Stimulated activated CD4-positive, alpha-beta T cell treated with anti-CD3 and anti-CD28 coated beads, Interleukin-1b, Interleukin-23, amount 100 ng/mL, for 48 hours (primary cell): ENCODE data around the gene MAGEA8.
"Not testable (repeated sequence)": the region's sequence is repeated elsewhere in the genome, so short reads cannot be mapped to it uniquely, and the experiment has no call there.

Source experiments
- DNase-seq: peaks from one replicate; pipeline ENCODE4 v3.0.0-alpha.2; 2020

The MAGEA8 gene

GRCh38 chrX:149908308-149908707 is 27.3 kb downstream of the MAGEA8 start:
- no peak for DNase-seq

DNA sequence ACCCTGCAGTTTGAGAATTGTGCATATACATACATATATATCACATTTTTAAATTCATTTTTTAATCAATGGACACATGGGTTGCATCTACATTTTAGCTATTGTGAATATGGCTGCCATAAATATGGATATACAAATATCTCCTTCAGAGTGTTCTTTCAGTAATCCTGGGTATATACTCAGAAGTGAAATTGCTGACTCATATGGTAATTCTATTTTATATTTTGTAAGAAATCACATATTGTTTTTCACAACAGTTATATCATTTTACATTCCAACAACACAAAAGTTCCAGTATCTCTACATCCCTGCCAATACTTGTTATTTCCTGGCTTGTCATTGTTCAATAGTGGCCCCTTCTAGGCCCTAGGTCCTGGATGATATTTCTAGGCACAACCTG is 27.7 kb downstream of the MAGEA8 start:
- no peak for DNase-seq

- peak; percentile 17 for DNase-seq
Measured at GRCh38 chrX:149909324-149910177, 28.6 kb downstream of the MAGEA8 start.

GRCh38 chrX:149910178-149910695 is 29.3 kb downstream of the MAGEA8 start:
- no peak for DNase-seq

DNA sequence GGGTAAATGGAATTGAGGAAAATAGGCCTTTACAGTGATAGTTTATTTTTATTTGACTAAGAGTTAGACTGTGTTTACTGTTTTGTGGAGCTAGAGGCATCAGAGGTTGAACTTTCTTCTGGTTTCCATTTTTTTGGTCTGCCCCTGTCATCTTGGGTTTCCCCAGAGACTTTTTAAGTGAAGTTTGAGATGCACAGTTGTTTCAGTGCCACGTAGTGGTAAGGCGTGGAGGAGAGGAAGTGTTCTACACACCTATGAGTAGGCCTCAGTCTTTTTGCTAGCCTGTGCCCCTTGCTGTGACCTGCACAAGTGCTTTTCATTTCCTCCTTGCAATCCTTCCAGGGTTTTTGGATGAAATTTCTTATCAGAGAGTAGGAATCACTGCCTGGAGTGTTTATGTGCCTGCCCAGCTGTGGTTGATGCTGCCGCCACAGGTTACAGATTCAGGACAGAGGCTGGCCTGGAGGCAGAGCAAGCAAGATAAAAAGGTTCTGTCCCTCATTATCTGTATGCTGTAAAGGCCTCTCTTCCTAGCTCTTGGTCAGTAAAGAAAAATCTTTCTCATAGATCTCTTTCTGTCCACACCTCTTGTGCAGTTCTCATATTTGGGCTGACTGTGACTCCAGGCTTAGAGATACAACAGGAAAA is 35.9 kb downstream of the MAGEA8 start:
- no peak for DNase-seq

- DNase-seq = not testable (repeated sequence)
Measured at GRCh38 chrX:149923836-149924235, 42.9 kb downstream of the MAGEA8 start.

- not testable (repeated sequence) for DNase-seq
Measured at GRCh38 chrX:149924434-149924833, 43.5 kb downstream of the MAGEA8 start.

DNA sequence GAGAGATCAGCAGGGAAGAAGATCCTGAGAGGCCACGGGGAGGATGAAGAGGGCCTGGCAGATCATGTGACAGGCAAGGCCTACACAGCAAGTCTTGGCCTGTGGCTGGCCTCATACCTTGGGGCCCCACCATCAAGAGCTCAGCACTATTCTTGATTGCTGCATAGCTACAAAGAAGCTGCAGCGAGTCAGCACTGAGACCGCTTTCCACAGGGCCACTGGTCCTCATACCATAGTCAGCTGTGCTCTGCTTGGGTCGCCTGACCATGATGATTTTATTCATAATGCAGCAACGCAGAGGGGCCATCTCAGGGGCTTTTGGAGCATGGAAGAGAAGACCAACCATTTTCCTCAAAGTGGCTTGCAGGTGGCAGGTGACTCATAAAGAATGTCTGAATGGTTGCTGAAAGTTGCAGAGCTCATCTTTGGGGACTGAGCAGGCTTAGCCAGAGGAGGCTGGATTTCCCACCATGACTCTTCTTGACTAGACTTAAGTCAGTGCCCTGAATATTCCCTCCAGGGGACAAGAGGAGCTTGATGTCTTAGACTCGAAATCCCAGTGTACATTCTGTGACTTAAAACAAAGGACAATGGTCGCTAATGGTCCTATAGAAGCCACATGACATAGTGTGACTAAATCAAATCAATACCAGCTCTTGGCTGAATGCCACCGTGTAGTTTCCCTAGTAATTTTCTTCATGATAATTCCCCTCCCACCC is 46.4 kb downstream of the MAGEA8 start:
- DNase-seq = not testable (repeated sequence)

DNA sequence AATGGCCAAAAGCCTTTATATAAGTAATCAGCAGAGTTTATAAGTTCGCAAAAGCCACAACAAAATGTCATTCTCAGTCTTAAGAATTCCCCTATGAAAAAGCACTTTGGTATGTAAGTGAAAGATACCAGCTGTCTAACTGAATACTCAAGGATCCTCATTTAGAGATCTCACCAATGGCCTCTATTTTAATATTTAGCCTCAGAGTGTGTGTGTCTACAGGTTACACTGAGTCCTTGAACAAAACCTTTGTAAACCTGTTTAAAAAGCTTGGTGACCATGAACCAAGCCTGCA is 46.9 kb downstream of the MAGEA8 start:
- not testable (repeated sequence) for DNase-seq

GRCh38 chrX:149928635-149929034 is 47.7 kb downstream of the MAGEA8 start:
- DNase-seq = not testable (repeated sequence)

GRCh38 chrX:149929400-149929799 is 48.4 kb downstream of the MAGEA8 start, which contains the start of gene HSFX4:
TSS of gene HSFX4 (plus strand) at chrX:149929573. CDS start at chrX:149929645, 72 bp downstream.
- DNase-seq = not testable (repeated sequence)

DNA sequence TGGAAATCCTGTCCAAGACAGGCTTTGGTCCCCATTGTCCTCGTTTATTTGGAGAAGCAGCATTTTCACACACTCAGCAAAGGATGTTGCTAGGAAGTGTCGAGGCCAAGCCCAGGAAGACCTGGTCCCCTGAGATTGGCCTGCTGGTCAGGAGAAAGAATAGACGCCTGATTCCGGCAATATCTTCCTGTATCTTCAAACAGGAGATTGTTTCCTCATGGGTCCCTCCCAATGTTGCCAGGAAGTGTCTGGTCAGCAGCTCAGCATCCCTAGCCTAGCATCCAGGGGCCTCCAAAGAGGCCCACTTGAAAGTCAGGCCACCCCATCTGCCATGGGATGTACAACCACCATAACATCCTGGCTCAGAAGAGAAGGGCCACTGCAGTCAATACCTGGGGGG is 50.4 kb downstream of the MAGEA8 start:
- DNase-seq = not testable (repeated sequence)

- not testable (repeated sequence) for DNase-seq
Measured at GRCh38 chrX:149932150-149932549, 51.2 kb downstream of the MAGEA8 start.

DNA sequence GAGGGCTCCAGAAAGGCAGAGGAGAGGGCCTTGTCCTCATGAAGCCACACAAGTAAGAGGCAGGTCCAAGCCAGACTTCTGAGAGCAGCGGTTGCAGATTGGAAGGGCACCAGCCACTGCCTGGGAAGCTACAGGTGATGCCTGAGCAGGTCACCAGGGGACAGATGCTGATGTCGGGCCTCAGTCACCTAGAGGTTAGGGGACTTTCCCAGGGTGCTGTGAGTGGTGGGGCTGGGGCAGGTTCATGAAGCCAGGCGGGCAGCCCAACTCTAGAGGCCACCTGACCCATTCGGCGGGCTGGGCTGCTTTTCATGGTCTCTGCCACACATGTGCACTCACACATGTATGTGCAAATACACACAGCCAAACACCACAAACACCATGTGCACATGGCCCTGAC is 52.0 kb downstream of the MAGEA8 start:
- not testable (repeated sequence) for DNase-seq

- DNase-seq = not testable (repeated sequence)
Measured at GRCh38 chrX:149933547-149933946, 52.6 kb downstream of the MAGEA8 start.
